ENCODE measurements around the gene NFKB2. TPM values are rescaled to one million over a fixed set of nuclear protein-coding genes. Genes with fewer than 3 reads are reported as not detected.

Gene NFKB2
- total and polyA plus RNA-seq, 10 donors: 34.7 to 161 (median 57.1) TPM

DNA sequence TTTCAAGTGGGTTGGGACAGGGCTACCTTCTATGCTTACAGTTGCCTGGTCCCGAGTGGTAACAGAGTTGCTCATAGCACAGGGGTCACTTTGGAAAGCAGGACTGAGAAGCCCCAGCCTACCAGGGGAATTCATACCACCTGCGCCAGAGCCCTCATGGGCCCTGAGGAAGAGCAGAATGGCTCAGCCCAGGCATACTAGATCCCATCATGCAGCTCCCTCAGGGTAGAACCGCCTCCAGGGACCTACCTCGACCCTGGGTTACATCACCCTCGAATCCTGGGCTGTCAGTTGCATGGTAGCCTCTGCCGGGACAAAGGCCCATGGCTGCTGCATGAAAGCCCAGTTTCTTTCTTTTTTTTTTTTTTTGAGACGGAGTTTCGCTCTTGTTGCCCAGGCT lies 34.0 kb downstream of the NFKB2 start:
- DNase-seq: no peak
- 88 to 94% (median 91%) methylated on average over 6 to 8 of the region's 8 CpGs for WGBS, 5 donors
- H3K4me3 ChIP-seq: no peak overlapping the region

DNA sequence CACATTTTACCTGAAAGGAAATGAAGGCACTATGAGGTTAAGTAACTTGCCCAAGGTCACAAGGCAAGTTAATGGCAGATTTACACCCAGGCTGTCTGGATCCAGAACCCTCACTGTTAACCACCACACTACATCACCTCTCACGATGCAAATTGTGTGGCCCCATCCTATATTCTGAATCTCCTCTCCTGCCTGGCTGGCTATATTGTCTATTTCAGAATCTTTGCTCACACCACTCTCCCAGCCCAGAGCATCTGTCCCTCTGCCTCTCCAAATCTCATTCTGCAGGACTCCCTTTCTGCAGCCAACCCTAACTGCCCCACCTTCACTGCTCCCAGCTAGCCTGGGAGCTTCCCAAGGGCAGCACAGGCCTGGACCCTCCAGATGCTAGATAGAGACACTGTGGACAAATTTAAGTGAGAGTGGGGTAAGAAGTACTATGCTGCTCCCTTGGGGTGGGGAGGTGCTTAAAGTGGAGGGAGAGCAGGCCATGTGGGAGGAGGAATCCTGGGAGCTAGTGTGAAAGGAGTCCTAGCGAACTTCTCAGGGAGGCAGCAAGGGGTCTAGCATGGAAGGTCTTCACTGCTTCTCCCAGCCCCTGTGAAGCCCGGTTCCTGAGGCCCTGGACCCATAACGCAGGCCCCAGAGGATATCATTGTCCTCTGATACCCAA lies 36.1 kb downstream of the NFKB2 start:
- peaks cover 18 to 58% (median 52%) of the 10 kb centered on the region in 6 donors for H3K4me1 ChIP-seq
- peaks cover 0 to 9% (median 0%) of the 10 kb centered on the region in 7 donors for H3K27me3 ChIP-seq (replicated peaks in 1 of 7)
- 14 to 23% (median 22%) methylated on average over 4 of the region's 4 CpGs for WGBS, 5 donors
- TF ChIP-seq POLR2AphosphoS5 (IDR thresholded peaks at IDR 0.05) (no peak), POLR2A (IDR thresholded peaks at IDR 0.05) (no peak), CTCF (IDR thresholded peaks at IDR 0.05 in 8 of 11, conservative IDR thresholded peaks at IDR 0.05 in 3 of 11) (no peak)
- intact Hi-C loops (cut with DNase I; ENCODE audit: low total_unique reads): no loop called here
- peak overlapping the region; percentile 73 to 97 (median 84) for H3K4me3 ChIP-seq
- H3K36me3 ChIP-seq: no peaks in the 10 kb centered on the region
- peak overlapping the region in 6 of 8 donors; percentile 78 to 93 (median 84) for H3K27ac ChIP-seq
- no peaks in the 10 kb centered on the region for H3K9me3 ChIP-seq
- no peak for DNase-seq

More for the DNA sequence above, 34.0 kb downstream of the NFKB2 start:
- peaks cover 0 to 8% (median 4%) of the 10 kb centered on the region in 6 donors for H3K36me3 ChIP-seq
- H3K9me3 ChIP-seq: no peaks in the 10 kb centered on the region
- H3K27me3 ChIP-seq (replicated peaks in 1 of 7): peaks cover 0 to 7% (median 0%) of the 10 kb centered on the region in 7 donors
- TF ChIP-seq CTCF (IDR thresholded peaks at IDR 0.05 in 8 of 11, conservative IDR thresholded peaks at IDR 0.05 in 3 of 11) (no peak), POLR2AphosphoS5 (IDR thresholded peaks at IDR 0.05) (no peak), POLR2A (IDR thresholded peaks at IDR 0.05) (no peak)
- no peak overlapping the region for H3K27ac ChIP-seq
- intact Hi-C loops (cut with DNase I; ENCODE audit: low total_unique reads): no loop called here
- peaks cover 18 to 36% (median 32%) of the 10 kb centered on the region in 6 donors for H3K4me1 ChIP-seq

DNA sequence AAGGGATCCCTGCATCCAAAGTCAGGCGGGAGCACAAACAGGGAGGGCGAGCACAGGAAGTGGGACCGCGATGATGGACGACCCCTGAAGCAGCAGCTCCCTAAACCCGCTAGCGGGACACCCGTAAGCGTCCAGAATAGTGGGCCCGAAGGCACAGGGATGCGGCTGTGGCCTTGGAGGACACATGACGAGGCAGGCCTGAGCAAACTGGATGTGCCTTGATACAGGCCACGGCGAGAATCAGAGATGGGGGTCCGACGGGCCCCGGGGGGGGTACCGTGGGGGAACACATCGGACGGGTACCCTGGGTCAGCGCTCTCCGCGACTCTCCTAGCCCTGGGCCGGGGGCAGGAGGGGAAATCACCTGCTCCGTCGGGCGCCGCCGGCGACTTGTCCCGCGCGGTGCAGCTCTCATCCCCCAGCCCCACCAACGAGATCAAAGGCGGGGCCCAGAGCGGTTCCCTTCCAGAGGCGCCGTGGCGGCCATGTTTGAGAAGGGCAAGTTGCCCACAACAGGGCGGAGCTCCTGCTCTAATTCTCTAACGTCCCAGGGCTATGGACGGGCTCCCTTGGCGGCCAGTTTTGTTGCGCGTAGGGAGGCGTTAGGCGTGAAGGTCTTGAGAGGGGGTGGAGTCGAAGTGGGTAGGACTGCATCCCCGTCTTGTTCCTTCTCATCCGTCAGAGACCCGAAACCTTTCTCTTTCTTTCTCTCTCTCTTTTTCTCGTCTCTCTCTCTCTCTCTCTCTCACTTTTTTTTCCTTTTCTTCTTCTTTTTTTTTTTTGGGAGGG lies 36.9 kb downstream of the NFKB2 start, which contains the start of gene CUEDC2:
Gene CUEDC2 (minus strand): TSS at position 413 of the 789 bp plus-strand sequence. CDS start 7,386 bp downstream, outside the sequence.
- no peaks in the 10 kb centered on the region for H3K36me3 ChIP-seq
- intact Hi-C loops (cut with DNase I; ENCODE audit: low total_unique reads): no loop called here
- H3K9me3 ChIP-seq: no peaks in the 10 kb centered on the region
- 0 to 1% (median 1%) methylated on average over 20 to 52 of the region's 52 CpGs for WGBS, 5 donors
- peaks cover 0 to 9% (median 0%) of the 10 kb centered on the region in 7 donors for H3K27me3 ChIP-seq (replicated peaks in 1 of 7)
- peak in 2 of 3 donors; percentile 17 to 24 for TF ChIP-seq POLR2A (IDR thresholded peaks at IDR 0.05)
- TF ChIP-seq CTCF (IDR thresholded peaks at IDR 0.05 in 8 of 11, conservative IDR thresholded peaks at IDR 0.05 in 3 of 11): peak in 2 of 11 experiments; percentile 13 to 40
- peak; percentile 86 to 90 (median 89) for TF ChIP-seq POLR2AphosphoS5 (IDR thresholded peaks at IDR 0.05)
- peak; percentile 99 for DNase-seq
- H3K27ac ChIP-seq: peak within 1 kb of the TSS; percentile 61 to 93 (median 81)
- peak within 1 kb of the TSS; percentile 73 to 97 (median 84) for H3K4me3 ChIP-seq
- H3K4me1 ChIP-seq: peaks cover 18 to 62% (median 52%) of the 10 kb centered on the region in 6 donors

Data from spleen (tissue), 11 donors.